ENCODE data around the gene RBMY1A1.
"Not testable (repeated sequence)": the region's sequence is repeated elsewhere in the genome, so short reads cannot be mapped to it uniquely, and the experiment has no call there.

Gene RBMY1A1

DNA sequence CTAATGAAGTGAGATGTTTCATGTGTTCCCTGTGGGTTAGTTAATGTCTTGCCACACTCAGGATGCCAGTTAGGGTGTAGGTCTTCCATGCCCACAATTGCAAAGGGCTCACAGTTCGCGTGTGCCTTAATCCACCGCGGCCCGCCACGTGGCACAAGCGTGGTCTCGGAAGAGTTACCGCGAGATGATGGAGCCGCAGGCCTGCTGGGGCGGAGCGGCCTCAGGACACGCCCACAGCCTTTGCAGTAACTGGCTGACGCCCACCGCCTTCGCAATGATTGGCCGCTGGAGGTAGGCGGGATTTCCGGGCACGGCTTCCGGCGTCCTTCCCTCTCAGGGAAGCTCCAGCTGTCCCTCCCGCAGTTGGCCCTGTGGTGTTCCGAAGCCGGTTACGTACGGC lies at the start of gene RBMY1A1:
TSS of gene RBMY1A1 (plus strand) at position 301 of the 400 bp plus-strand sequence. CDS start 2,013 bp downstream, outside the sequence.
- DNase-seq (ENCODE audit: low read depth): not testable (repeated sequence)

DNA sequence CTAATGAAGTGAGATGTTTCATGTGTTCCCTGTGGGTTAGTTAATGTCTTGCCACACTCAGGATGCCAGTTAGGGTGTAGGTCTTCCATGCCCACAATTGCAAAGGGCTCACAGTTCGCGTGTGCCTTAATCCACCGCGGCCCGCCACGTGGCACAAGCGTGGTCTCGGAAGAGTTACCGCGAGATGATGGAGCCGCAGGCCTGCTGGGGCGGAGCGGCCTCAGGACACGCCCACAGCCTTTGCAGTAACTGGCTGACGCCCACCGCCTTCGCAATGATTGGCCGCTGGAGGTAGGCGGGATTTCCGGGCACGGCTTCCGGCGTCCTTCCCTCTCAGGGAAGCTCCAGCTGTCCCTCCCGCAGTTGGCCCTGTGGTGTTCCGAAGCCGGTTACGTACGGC lies 23.6 kb upstream of the RBMY1A1 start, which contains the start of gene RBMY1B:
TSS of gene RBMY1B (plus strand) at position 301 of the 400 bp plus-strand sequence. CDS start 2,013 bp downstream, outside the sequence.
- DNase-seq (ENCODE audit: low read depth): not testable (repeated sequence)

DNA sequence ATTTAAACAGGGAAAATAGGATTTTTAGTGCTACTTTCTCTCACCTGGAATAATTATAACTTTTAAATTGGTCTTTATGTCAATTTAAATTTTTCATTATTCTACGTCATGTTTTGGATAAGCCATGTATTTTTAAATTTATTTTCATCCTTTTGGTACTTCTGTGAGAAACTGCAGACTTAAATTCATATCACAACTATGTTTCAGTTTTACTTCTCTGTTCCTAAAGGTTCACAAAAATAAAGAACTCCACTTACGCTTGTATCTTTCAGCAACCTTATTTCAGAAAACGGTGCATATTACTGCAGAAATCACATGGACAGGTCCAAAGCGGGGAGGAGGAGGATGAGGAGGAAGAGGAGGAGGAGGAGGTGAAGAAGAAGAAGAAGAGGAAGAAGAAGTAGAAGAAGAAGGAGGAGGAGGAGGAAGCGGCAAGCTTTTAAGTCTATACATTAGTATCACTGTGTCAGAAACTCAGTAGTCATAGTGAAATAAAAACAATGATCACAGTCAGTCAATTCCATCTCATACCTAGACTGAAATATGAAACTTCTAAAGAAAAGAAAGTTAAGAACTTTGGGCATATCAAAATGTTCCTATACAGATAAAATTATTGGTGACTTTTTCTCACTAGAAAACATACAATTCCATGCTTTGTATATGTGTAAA lies 24.8 kb downstream of the RBMY1A1 start:
- DNase-seq (ENCODE audit: low read depth): not testable (repeated sequence)

DNA sequence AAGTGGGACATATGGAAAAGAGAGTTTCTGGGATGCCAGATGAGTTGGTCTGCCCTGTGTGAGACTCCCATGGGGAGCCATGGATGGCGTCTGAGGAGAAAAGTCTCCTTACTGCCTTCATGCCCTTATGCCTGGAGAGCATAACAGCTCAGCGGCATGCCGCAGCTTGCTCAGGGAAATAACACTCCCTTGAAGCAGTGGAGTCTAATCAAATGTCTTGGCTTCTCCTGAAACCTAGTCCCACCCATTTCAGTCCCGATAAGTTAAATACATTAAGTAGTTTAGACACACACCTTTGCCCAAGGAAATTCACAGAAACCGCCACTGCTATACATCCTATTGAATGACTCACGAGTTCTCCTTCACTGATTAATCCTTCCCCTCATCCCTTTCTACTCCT lies 50.8 kb downstream of the RBMY1A1 start:
- no peak for DNase-seq (ENCODE audit: low read depth)

DNA sequence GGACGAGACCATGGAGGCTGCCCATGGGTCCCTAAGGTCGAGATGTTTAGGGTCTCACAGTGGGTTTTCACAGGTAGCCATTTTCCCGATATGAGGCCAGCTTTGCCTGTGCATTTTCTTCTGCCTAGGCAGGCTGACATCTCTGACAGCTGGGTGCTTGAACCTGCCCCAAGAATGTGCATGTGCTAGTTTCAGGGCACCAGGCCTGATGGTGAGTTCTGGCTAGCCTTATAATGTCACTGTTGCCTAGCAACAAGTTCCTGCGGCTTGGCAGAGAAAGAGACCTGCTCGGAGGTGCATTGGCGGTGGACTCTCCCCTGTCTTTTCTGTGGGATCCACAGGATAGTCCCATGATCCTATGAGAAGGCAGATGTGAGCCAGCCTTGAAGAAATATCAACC lies 51.8 kb downstream of the RBMY1A1 start:
- not testable (repeated sequence) for DNase-seq (ENCODE audit: low read depth)

DNA sequence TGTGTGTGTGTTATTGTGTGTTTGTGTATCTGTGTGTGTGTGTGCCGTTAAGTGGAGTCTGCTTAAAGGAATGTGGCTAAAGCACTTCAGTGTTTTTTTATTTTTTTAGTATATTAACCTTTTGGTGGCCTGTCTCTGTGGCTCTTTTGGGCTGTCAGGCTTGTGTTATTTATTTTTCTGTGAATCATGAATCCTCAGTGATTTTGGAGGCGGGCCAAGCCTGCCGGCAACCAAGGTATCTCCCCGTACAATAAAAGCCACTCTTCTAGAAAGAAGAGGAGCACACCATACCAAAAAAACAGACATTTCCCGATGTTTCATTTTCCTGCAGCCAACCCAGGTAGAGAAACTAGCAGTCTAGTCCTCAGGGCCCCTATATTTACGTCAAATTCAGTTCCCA lies 57.4 kb downstream of the RBMY1A1 start:
- DNase-seq (ENCODE audit: low read depth): no peak

DNA sequence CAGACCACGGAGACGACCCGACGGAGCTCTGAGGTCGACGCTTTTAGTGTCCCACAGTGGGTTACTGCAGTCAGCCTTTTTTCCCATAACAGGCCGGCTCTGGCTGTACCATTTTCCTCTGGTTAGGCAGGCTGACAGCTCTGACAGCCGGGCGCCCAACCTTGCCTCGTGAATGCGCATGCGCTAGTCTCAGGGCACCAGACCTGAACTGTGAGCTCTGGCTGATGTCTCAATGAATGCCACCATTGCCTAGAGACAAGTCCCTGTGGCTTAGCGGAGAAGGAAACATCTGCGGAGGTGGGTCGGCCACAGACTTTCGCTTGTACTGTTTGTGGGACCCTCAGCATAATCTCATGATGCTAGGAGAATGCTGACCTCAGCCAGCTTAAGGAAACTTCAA lies 61.6 kb downstream of the RBMY1A1 start:
- DNase-seq (ENCODE audit: low read depth): not testable (repeated sequence)
